OCI-LY7 (cell line): ENCODE results near the gene PTCRA.

Experiments
- EZH2phosphoT487 ChIP-seq: fragments of 200-600 bp; sonication (generic); IDR thresholded peaks from 2 replicates; pipeline ENCODE4 v1.6.1; 2018; ENCODE audit warnings: low read depth, borderline replicate concordance, mild to moderate bottlenecking, mixed run types, antibody characterized with exemption, low read length, moderate library complexity, mixed read lengths
- TF ChIP-seq, protein P1 (sequence below): fragments of 200-600 bp; sonication (generic); conservative IDR thresholded peaks from 2 replicates; pipeline ENCODE4 v1.5.1; 2014; ENCODE audit warnings: mild to moderate bottlenecking, antibody characterized with exemption, low read length, moderate library complexity, mixed read lengths

DNA sequence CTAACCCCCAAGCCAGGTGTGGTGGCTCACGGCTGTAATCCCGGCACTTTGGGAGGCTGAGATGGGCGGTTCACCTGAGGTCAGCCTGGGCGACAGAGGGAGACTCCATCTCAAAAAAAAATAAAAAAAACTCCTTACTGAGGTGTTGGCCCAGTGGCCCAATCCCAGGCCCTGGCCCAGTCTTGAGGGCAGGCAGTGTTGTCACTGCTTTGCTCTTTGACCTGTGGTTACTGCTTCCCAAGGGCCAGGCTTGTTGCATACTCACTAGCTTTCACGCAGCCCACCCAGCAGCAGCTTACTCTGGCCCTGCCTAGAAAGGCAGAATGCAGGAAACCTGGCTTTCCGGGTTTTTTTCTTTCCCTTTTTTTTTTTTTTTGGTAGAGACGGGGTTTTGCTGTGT lies 26.6 kb downstream of the PTCRA start:
- TF ChIP-seq, protein P1, sequence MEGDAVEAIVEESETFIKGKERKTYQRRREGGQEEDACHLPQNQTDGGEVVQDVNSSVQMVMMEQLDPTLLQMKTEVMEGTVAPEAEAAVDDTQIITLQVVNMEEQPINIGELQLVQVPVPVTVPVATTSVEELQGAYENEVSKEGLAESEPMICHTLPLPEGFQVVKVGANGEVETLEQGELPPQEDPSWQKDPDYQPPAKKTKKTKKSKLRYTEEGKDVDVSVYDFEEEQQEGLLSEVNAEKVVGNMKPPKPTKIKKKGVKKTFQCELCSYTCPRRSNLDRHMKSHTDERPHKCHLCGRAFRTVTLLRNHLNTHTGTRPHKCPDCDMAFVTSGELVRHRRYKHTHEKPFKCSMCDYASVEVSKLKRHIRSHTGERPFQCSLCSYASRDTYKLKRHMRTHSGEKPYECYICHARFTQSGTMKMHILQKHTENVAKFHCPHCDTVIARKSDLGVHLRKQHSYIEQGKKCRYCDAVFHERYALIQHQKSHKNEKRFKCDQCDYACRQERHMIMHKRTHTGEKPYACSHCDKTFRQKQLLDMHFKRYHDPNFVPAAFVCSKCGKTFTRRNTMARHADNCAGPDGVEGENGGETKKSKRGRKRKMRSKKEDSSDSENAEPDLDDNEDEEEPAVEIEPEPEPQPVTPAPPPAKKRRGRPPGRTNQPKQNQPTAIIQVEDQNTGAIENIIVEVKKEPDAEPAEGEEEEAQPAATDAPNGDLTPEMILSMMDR, result no peak
- no peak for TF ChIP-seq EZH2phosphoT487
